ENCODE data around the gene FCN3.

FCN3 gene

DNA sequence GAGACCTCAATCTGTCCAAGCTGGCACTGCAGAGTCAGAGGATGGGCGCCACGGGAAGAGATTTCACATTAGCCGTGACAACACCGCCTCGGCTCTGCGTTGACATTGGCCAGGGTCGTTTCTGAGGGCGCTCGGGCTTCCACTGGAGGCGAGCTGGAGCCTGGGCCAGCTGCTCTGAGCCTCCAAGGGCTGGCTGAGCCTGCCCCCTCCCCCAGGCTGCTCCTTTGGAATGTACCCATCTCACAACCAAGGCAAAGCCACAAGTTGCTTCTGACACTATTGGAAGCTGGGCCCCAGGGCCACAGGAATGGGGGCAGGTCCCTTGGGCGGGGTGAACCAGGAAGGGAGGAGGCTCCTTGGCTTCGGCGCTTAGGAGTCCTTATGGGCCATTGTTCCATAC is 30.4 kb upstream of the FCN3 start:
- TF ChIP-seq JUND (IDR thresholded peaks at IDR 0.05; ENCODE audit: low read depth) = no peak
- in situ Hi-C loops (cut with HindIII; ENCODE audit: low pct_unique_long_range_greater_than_20kb, low sequenced_read_pairs) = no loop called here
- no peak for DNase-seq (ENCODE audit: low read depth in 1 of 2, low spot score in 1 of 2)

DNA sequence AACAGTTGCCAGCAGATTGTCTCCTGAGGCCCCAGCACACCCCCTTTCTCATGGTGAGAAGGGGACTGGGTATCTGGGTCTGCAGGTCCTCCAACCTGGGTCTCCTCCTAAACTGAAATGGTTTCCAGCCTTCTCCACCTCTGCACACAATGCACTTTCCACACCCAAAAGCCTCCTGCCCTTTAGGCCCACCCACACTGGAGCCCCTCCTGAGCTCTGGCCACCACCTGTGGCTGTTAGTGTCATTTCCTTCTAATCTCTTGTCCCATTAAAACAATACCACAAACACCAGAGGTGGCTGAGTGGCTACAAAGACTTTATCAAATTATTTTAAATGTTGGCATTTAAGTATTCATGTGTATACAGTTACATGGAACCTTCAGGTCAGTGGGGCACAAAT is 29.3 kb upstream of the FCN3 start:
- TF ChIP-seq JUND (IDR thresholded peaks at IDR 0.05; ENCODE audit: low read depth) = no peak
- in situ Hi-C loops (cut with HindIII; ENCODE audit: low pct_unique_long_range_greater_than_20kb, low sequenced_read_pairs) = no loop called here
- DNase-seq (ENCODE audit: low read depth in 1 of 2, low spot score in 1 of 2) = no peak

GRCh38 chr1:27403065-27403726 is 28.6 kb upstream of the FCN3 start:
- in situ Hi-C loops (cut with HindIII; ENCODE audit: low pct_unique_long_range_greater_than_20kb, low sequenced_read_pairs) = no loop called here
- no peak for DNase-seq (ENCODE audit: low read depth in 1 of 2, low spot score in 1 of 2)
- no peak for TF ChIP-seq JUND (IDR thresholded peaks at IDR 0.05; ENCODE audit: low read depth)

GRCh38 chr1:27402349-27402754 is 27.7 kb upstream of the FCN3 start:
- no peak for TF ChIP-seq JUND (IDR thresholded peaks at IDR 0.05; ENCODE audit: low read depth)
- in situ Hi-C loops (cut with HindIII; ENCODE audit: low pct_unique_long_range_greater_than_20kb, low sequenced_read_pairs) = no loop called here
- peak in 1 of 2 experiments; percentile 57 for DNase-seq (ENCODE audit: low read depth in 1 of 2, low spot score in 1 of 2)

DNA sequence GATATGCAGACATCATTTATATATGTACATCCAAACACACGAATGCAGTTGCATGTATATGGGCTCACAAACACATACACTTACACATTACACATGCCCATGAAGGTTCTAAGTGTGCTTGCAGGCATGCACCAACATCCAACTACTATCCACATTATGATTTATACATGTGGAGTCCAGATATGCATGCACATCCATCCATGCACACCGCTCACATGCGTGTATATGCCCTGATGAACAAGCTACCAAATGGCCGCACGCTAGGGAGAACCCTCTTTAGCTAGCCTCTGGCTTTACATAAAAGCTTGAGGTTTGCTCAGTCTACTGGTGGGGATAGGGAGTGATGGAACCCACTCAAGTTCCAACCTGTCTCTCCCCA is 26.3 kb upstream of the FCN3 start:
- TF ChIP-seq JUND (IDR thresholded peaks at IDR 0.05; ENCODE audit: low read depth) = no peak
- DNase-seq (ENCODE audit: low read depth in 1 of 2, low spot score in 1 of 2) = no peak
- in situ Hi-C loops (cut with HindIII; ENCODE audit: low pct_unique_long_range_greater_than_20kb, low sequenced_read_pairs) = no loop called here

DNA sequence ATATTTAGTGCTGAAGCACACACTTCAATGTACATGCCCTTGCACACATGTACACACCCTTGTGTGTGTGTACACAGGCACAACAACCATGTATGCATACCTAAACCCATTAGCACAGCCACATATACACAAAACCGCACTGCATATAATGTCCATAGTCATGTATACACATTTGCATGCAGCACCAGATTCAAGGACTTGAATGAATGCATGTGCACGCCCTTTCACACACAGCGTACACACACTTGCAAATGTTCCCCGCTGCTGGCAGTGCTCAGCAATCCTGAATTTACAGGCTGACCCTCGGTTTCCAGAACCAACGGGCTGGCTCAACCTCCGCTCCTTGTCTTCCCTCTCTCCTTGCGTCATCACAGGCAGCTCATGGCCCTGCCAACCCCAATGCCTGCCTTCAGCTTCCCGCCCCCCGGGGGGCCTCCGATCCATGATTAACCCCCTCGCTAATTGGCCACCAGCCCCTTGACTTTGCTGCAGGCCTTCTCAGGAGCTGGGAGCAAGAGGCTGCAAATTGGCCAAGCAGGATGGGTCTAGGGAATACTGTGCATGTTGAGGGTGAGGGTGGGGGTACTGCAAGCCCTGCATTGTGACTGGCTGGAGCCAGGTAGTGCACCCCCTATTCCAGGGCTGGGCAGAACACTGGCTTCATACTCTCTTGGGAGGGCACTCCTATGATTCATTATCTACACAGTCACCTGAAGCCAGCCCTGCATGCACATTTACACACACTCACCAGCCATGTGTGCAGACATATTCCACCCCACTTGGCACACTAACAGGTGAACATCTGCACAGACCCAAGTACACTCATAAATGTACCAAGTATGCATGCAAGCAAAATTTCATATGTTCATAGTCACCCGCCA is 25.7 kb upstream of the FCN3 start:
- in situ Hi-C loops (cut with HindIII; ENCODE audit: low pct_unique_long_range_greater_than_20kb, low sequenced_read_pairs) = no loop called here
- DNase-seq (ENCODE audit: low read depth in 1 of 2, low spot score in 1 of 2) = no peak
- no peak for TF ChIP-seq JUND (IDR thresholded peaks at IDR 0.05; ENCODE audit: low read depth)

DNA sequence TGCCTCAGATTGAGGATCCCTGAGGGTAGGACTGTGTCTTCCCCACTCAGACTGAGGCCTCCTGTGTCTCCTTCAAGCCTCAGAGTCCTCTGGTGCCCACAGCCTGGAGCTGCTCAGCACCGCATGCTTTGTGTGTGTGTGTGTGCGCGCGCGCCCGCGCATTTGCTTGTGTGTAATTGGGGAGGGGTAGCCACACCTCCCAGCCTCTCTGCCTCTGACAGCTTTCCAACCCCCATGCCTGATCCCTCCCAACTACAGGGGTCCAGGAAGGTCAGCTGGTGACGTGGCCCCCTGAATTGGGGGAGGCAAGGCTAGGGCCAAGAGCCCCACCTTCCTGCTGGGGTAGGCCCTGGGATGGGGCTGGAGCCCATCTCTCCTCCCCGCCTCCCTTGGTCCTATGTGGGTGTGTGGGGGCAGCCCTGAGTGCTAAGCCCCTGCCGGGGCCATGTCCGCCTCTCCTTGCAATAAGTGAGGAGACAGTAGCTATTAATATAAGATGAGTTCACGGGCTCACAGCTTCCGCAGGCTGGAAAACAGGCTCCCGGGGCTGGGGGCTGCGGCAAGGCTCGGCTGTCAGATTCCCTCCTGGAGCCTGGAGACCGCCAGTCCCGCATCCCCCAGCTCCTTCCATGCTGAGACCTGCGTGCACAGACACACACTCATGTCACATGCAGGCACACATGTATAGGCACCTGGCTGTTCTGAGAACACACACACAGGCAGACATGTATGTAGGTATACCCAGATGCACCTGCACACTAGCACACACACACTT is 24.8 kb upstream of the FCN3 start:
- no peak for DNase-seq (ENCODE audit: low read depth in 1 of 2, low spot score in 1 of 2)
- in situ Hi-C loops (cut with HindIII; ENCODE audit: low pct_unique_long_range_greater_than_20kb, low sequenced_read_pairs) = no loop called here

DNA sequence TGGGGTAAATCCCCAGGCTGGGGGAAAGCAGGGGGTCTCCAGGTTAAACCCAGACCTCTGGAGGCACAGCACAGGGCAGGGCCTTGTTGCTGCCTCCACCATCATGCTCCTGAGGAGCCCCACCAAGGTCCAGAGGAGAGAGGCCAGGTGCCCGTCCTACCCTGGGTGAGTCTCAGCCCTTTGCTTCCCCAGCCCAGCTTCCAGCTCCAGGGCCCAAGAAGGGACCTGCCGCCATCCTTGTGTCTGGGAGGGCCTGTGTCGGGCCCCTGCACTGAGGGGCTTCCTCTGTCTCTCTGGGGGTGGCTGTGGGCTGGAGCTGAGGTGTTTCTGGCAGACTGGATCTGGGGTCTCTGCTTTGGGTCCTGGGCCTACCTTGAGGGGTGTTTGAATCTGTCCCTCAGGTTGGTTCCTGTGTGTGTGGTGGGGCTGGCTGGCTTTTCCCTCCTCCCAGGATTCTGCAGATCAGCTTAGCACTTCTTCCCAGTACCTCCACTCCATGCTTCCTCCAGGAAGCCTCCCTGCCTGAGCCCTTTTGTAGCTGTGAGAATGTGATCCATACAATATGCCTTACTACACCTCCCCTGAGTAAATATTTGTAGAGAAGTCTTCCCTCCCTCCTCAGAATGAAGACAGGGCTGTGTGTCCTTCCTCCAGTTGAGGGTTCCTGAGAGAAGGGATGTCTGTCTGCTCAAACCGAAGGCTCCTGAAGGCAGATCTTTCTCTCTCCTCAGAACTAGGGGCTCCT is 24.0 kb upstream of the FCN3 start:
- in situ Hi-C loops (cut with HindIII; ENCODE audit: low pct_unique_long_range_greater_than_20kb, low sequenced_read_pairs) = no loop called here
- DNase-seq (ENCODE audit: low read depth in 1 of 2, low spot score in 1 of 2) = peak in 1 of 2 experiments; percentile 52
- TF ChIP-seq JUND (IDR thresholded peaks at IDR 0.05; ENCODE audit: low read depth) = no peak

More for the DNA sequence above, 24.8 kb upstream of the FCN3 start:
- no peak for TF ChIP-seq JUND (IDR thresholded peaks at IDR 0.05; ENCODE audit: low read depth)

DNA sequence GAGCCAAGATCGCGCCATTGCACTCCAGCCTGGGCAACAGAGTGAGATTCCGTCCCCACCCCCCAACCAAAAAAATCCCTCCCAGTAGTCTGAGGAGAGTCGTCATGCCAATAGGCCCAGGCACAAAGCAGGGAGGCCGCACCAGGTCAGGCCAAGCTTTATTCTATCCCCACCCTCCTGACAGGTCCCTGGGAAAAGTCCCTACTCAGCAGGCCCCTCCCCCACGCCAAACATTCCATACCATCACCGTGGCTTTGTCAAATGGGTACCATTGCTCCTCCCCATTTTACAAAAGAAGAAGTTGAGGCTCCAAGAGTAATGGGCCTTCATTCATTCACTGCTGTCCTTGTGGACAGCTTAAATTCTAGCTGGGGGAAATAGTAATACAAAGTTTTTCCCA is 23.1 kb upstream of the FCN3 start:
- in situ Hi-C loops (cut with HindIII; ENCODE audit: low pct_unique_long_range_greater_than_20kb, low sequenced_read_pairs) = no loop called here
- no peak for TF ChIP-seq JUND (IDR thresholded peaks at IDR 0.05; ENCODE audit: low read depth)
- no peak for DNase-seq (ENCODE audit: low read depth in 1 of 2, low spot score in 1 of 2)

DNA sequence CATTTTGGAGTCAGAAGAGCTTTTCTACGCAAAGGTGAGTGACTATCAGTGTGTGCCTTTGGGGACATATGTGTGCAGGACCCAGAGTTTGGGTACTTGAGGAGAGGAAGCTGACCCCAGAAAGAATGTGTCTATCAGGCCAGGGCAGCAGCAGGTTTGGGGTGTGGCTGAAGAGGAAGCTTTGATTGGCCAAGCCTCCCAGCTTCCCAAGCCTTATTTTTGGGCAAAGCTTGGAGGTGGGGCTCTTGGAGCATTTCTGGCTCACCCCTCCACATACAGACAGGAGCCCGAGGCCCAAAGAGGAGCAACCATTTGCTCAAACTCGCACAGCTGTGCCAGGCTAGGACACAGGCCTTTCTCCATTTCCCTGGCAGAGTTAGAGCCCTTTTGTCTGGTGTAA is 22.5 kb upstream of the FCN3 start:
- DNase-seq (ENCODE audit: low read depth in 1 of 2, low spot score in 1 of 2) = no peak
- no peak for TF ChIP-seq JUND (IDR thresholded peaks at IDR 0.05; ENCODE audit: low read depth)
- in situ Hi-C loops (cut with HindIII; ENCODE audit: low pct_unique_long_range_greater_than_20kb, low sequenced_read_pairs) = no loop called here

DNA sequence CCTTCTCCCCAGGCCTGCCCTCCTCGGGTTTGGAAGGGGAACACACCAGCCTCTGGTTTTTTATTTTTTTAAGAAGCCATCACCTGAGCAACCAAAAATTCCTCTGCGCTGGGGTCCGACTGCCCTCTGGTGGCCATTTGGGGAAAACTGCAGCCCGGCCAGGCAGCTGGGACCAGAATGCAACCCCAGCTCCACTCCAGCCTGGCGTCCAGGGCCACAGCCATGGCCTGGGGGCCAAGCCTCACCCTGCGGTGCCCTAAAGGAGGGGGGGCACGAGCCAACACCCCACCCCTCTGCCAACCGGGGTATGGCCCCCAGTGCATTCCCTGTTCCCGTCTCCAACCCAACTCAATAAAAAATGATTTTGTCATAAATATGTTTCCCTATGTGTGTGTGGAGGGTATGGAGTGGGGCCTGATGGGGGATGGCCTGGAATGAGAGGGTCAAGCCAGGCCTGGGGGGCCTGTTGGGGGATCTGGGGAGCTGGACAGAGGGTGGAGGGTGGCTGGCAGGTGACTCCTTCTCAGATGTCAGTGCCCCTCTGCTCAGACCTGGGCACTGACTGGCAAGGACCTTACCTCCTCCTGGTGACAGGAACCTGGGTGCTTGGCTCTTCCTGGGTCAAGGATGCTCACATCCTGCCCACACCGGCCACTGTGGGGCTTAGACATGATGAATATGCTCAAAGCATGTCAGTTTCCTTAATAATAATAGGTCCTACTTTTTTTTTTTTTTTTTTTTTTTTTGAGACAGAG is 21.0 kb upstream of the FCN3 start:
- peak; percentile 59 to 77 for DNase-seq (ENCODE audit: low read depth in 1 of 2, low spot score in 1 of 2)
- TF ChIP-seq JUND (IDR thresholded peaks at IDR 0.05; ENCODE audit: low read depth) = no peak
- in situ Hi-C loops (cut with HindIII; ENCODE audit: low pct_unique_long_range_greater_than_20kb, low sequenced_read_pairs) = no loop called here

DNA sequence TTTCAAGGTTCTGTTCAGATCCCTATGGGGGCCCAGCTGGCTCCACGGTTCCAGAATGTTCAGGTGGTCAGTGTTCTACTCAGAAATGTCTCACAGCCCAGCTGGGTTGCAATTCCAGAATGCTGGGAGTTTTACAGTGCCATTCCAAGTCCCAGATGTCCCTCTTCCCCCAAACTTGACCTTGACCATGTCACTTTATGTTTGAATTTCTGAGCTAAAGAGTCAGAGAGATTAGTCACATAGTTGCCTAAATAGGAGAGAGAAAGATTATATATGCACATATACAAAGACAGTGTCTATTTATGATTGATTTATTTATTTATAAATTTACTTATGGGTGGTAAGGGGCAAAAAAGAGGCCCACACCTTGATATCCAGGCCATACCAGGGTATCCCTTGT is 20.3 kb upstream of the FCN3 start:
- no peak for DNase-seq (ENCODE audit: low read depth in 1 of 2, low spot score in 1 of 2)
- no peak for TF ChIP-seq JUND (IDR thresholded peaks at IDR 0.05; ENCODE audit: low read depth)
- in situ Hi-C loops (cut with HindIII; ENCODE audit: low pct_unique_long_range_greater_than_20kb, low sequenced_read_pairs) = no loop called here
